ENCODE measurements around the gene KCNJ15.

The KCNJ15 gene

DNA sequence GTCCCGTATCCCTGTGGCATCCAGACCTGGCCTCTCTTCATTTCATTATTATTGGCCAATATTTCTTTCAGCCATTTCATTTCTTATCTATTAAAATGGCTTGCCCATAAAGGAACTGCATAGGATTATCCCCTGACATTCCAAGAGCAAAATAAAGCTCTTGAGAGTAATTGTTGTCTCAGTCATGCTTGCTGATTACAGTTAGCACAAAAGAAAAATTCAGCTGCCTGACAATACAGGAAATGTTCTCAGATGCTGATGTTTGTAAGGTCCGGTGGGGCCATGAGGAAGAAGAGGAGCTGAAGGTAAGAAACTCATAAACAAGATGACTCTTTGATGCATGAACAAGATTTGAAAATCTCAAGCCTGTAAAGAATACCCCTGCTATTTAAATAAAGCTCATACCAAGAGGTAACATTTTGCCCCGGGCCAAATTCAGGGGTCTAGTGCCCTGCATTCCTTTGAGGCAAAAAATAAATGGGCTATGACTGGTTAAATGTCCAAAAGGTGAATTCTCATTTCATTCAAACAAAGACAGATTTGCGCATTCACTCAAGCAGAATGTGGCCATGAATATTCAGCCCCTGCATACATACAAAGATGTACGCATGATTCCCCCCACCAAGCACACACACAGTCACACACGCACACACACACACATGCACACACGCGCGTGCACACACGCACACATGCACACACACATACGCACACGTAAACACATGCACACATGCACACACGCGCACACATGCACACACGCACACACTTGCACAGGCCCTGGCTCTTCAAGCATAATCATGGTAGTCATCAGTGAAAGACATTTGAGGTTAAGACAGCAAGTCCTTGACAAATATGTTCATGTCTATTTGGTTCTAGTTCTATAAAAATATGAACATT, 44.8 kb downstream of the KCNJ15 start:
- no peak overlapping the region for H3K4me3 ChIP-seq (ENCODE audit: low read depth, low read length)
- DNase-seq (ENCODE audit: low read depth), result no peak
- TF ChIP-seq, protein P1, sequence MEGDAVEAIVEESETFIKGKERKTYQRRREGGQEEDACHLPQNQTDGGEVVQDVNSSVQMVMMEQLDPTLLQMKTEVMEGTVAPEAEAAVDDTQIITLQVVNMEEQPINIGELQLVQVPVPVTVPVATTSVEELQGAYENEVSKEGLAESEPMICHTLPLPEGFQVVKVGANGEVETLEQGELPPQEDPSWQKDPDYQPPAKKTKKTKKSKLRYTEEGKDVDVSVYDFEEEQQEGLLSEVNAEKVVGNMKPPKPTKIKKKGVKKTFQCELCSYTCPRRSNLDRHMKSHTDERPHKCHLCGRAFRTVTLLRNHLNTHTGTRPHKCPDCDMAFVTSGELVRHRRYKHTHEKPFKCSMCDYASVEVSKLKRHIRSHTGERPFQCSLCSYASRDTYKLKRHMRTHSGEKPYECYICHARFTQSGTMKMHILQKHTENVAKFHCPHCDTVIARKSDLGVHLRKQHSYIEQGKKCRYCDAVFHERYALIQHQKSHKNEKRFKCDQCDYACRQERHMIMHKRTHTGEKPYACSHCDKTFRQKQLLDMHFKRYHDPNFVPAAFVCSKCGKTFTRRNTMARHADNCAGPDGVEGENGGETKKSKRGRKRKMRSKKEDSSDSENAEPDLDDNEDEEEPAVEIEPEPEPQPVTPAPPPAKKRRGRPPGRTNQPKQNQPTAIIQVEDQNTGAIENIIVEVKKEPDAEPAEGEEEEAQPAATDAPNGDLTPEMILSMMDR (IDR thresholded peaks at IDR 0.05; ENCODE audit: low read depth, low read length, missing control alignments), result no peak

- no peak for DNase-seq (ENCODE audit: low read depth)
- no peak overlapping the region for H3K4me3 ChIP-seq (ENCODE audit: low read depth, low read length)
Observed at GRCh38 chr21:38303300-38303699, 46.5 kb downstream of the KCNJ15 start.

GRCh38 chr21:38306433-38307141, 49.8 kb downstream of the KCNJ15 start:
- H3K4me3 ChIP-seq (ENCODE audit: low read depth, low read length), result no peak overlapping the region
- TF ChIP-seq, protein P1 (IDR thresholded peaks at IDR 0.05; ENCODE audit: low read depth, low read length, missing control alignments), result no peak
- no peak for DNase-seq (ENCODE audit: low read depth)

More at GRCh38 chr21:38303300-38303699, 46.5 kb downstream of the KCNJ15 start:
- TF ChIP-seq, protein P1 (IDR thresholded peaks at IDR 0.05; ENCODE audit: low read depth, low read length, missing control alignments), result no peak

GRCh38 chr21:38307771-38308531, 51.2 kb downstream of the KCNJ15 start:
- no peak for DNase-seq (ENCODE audit: low read depth)
- H3K4me3 ChIP-seq (ENCODE audit: low read depth, low read length), result no peak overlapping the region
- TF ChIP-seq, protein P1 (IDR thresholded peaks at IDR 0.05; ENCODE audit: low read depth, low read length, missing control alignments), result no peak

GRCh38 chr21:38308532-38309119, 51.8 kb downstream of the KCNJ15 start:
- TF ChIP-seq, protein P1 (IDR thresholded peaks at IDR 0.05; ENCODE audit: low read depth, low read length, missing control alignments), result no peak
- no peak overlapping the region for H3K4me3 ChIP-seq (ENCODE audit: low read depth, low read length)
- DNase-seq (ENCODE audit: low read depth), result no peak

- DNase-seq (ENCODE audit: low read depth), result no peak
- H3K4me3 ChIP-seq (ENCODE audit: low read depth, low read length), result no peak overlapping the region
- TF ChIP-seq, protein P1 (IDR thresholded peaks at IDR 0.05; ENCODE audit: low read depth, low read length, missing control alignments), result no peak
Observed at GRCh38 chr21:38310646-38311485, 54.1 kb downstream of the KCNJ15 start.

Measured in GM12864 (cell line).